ENCODE measurements around the gene LCP2.
"Not testable (repeated sequence)": the region's sequence is repeated elsewhere in the genome, so short reads cannot be mapped to it uniquely, and the experiment has no call there.

Gene LCP2

DNA sequence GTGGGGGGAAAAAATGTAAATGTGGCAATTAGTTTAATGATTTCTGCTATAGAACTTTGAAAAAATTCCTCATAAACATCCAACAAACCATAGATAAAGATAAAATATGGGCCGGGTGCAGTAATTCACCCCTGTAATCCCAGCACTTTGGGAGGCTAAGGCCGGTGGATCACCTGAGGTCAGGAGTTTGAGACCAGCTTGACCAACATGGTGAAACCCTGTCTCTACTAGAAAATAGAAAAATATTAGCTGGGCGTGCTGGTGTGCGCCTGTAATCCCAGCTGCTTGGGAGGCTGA is 48.7 kb downstream of the LCP2 start:
- not testable (repeated sequence) for DNase-seq (ENCODE audit: low read depth in 3 of 3)

DNA sequence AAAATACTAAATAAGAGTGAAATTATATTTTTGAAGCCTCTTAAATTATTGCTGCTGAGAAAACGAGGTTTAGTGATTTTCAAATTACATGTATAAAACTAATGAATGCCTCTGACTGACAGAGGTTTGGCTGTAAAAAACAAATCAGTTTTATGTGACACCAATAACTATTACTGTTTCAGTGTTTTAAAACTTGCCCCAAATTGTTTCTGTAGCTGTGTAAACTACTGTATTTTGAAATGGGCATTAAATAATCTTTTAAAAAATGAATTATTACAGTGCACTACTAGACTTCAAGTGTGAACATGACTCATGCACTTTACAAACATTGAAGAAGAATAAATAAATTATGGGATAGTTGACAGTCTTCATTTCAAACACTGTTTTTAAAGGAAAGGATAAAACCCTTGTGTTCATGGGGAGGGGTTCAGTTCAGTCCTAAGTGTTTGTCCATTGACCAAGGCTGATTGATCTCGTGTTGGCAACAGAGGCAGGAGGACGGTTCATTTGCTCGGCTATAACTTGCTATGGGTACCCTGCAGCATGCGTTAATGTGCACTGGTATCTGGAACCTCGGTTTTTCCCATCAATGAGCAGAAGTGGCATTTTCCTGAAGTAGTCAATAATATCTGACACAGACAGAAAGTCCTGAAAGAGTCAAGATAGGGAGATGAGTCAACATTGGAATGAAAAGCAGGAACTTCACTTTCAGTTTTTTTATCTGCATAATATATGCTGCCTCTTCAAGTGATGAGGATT is 49.2 kb downstream of the LCP2 start:
- no peak for DNase-seq (ENCODE audit: low read depth in 3 of 3)

DNA sequence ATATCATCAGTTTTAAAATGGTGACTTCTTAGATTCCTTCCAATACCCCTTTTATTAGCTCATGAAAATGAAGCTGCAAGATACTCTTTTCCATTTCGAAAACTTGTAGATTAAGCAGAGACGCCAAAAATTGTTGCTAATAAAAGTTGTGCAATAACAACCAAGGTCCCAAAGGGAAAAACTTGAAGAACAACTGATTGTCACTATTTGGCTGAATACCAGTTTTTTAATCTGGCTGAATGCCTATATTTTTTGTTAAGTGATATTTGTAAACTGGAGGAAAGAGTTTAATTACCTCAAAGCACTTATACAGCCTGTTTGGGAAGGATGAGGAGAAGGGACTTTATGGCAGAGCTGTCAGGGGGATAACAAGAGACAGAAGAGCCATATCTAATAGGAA is 50.2 kb downstream of the LCP2 start:
- no peak for DNase-seq (ENCODE audit: low read depth in 3 of 3)

DNA sequence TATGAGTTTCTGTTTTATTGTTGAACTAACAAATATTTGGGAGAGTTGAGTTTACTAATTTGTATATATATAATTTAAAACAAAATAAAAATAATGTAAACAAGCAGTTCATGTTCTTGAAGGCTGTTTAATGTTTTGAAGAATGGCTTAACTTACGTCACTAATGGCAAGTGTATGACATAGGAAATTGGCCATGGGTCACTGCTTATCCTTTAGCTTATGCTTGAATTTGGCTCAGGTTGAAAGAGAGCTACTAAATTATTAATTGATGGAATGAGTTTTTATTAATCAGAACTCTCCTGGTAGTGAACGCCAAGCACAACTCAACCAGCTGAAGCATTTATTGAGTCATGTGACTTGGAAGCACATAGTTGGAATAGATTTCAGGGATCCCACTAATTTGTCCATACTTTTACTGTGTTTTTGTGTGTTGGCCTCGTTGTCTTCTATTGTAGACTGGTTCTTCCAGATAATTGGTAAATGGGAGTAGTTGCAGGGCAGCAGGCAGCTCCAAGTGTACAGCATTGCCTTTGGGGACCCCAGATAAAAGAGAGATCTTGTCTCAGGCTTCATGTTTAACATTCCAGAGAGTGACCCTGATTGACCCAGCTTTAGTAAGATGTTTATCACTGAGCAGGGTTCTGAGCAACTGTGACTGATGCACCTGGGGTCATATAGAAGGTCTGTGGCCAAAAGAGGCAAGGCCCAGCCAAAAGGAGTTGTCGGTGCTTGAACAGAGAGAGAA is 51.3 kb downstream of the LCP2 start:
- no peak for DNase-seq (ENCODE audit: low read depth in 3 of 3)

DNA sequence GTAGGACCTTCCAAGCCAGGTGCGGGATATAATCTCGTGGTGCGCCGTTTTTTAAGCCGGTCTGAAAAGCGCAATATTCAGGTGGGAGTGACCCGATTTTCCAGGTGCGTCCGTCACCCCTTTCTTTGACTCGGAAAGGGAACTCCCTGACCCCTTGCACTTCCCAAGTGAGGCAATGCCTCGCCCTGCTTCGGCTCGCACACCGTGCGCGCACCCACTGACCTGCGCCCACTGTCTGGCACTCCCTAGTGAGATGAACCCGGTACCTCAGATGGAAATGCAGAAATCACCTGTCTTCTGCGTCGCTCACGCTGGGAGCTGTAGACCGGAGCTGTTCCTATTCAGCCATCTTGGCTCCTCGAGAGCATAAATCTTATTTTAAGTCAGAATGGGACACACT is 52.1 kb downstream of the LCP2 start:
- not testable (repeated sequence) for DNase-seq (ENCODE audit: low read depth in 3 of 3)

DNA sequence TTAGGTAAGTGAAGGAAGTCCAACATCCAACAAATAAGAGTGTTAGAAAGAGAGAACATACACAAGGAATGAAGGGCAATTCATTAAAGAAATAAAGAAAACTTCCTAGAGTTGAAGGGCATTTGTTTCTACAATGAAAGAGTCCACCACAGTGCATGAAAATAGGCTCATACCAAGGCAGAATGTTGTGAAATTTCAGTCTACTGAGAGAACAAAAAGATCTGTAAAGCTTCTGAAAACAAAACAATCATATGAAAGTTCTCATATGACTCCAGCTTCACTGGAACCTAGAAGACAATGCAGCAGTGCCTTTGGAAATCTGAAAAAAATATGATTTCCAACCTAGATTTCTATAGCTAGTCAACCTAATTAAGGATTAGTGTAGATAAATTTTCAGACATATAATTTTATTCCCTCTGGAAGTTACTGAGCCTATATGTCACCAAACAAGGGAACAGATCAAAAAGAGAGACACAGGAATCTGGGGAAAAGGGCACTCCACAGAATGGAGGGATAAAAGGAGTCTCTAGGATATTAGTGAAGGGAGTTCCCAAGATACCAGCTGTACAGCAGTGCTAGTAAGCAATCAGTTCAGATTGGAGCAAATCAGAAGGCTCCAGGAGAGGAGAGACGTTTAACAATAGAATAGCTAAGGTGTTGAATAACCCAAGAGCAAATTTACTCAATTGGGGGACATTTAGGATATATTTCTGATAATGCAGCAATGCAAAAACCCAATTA is 59.0 kb downstream of the LCP2 start:
- no peak for DNase-seq (ENCODE audit: low read depth in 3 of 3)

DNA sequence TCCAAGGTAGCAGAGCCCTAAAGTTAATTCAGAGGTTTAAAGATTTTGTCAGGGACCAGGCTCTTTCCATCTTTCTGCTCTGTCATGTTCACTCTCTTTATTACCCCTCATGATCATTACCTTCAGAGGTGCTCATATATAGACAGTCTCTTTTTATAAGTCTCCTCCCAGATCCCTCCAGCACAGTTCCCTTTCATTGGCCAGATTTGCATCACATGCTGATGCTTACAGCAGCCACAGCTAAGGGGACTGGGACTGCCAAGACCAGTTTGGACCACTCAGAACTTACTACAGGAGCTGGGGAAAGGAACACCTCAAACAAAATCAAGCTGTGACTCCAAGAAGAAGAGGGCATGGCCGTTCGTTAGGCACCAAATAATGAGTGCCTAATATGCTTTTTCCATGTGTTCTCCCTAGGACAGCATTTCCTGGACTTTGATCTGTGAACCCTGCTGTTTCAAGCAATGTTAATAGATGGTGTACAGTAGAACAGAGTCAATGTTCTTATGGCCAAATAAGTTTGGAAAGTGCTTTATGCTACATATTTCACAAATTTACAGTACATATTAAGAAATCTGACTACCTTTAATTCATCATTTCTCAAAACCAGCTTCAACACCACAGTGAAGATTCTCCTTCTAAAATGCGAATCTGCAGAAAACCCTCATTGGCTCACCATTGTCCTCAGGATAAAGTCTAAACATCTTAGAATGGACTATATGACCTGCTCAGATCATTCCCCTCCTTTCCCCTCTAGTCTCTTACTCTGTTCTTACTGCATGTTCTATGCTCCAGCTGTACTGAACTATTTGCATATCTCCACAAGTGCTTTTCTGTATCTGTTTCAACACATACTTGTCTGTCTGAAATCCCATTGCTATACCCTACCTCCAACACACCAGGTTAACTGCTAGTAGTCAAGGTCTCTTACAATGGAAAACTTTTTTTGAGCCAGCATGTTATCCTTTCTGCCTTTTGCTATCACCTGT is 61.4 kb downstream of the LCP2 start:
- no peak for DNase-seq (ENCODE audit: low read depth in 3 of 3)

DNA sequence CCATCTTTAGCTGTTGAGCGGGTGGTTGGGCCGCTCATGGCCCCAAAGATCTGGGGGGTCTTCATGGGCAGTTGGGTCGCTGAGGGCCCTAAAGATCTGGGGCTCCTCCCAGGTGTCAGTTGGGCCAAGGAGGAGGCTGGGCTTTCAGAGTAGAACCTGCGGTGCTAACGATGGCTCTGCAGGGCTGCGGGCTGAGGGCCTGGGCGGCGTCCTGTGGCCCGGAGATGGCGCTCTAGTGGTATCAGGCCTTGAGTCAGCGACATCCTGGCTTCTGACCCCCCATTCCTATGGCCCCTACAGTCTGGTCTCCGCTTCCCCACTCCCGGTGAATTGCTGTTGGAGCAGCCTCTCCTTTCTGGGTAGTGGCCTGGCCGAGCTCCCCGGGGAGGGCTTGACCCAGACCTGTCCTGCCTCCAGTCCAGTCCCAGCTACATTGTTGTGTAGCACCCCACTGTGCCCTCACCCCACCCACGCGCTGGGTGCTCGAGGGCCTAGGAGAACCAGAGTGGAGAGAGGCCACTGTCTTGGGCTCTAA is 64.2 kb downstream of the LCP2 start:
- no peak for DNase-seq (ENCODE audit: low read depth in 3 of 3)

DNA sequence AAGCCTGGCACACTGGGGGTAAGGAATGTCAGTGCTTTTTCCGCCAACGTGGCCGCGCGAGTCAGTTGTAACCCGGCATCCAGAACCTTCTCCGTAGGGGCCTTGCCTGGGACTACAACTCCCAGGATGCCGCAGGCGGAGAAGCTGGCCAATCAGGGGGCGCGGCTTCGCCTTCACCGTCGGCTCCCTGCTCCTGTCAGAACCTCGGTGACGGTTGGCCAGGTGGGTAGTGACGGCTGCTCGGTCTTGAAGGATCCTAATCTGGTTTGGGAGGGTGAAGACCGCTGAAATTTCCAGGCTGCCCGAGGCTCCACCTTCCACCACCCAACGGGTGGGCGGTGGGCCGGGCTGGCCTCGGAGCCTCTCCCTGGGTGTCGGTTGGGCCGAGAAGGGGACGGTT is 64.8 kb downstream of the LCP2 start, which contains the start of gene C5orf58:
TSS of gene C5orf58 (plus strand) at position 200 of the 400 bp plus-strand sequence. CDS start 1,992 bp downstream, outside the sequence.
- no peak for DNase-seq (ENCODE audit: low read depth in 3 of 3)

DNA sequence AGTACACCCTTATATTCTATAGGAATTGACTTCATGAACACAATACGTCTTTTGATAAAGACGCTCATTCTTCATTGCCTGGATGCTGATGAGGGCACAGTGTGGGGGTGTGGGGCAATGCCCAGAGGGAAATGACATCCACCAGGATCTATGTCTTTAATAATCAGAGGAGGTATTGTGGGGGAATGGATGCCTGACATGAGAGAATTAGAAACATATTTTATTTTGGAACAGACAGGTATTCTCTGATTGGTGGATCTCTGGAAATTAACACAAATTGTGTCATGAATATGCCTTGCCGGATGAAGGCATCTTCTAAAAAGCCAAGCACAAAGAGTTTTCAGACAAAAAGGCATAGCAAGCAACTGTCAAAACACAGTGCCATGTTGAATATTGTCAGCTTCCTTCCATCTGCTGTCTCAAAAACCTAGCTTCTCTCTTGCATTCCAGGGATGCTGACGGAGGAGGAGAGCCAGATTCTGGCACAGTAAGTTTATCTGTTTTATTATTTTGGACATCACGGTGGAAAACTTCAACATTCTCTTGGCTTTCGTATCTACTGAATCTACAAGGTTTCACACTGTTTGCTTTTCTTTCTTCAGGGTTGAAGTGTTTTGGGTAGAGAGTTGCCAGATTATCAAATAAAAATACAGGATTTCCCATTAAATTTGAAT is 68.7 kb downstream of the LCP2 start:
- DNase-seq (ENCODE audit: low read depth in 3 of 3) = no peak

DNA sequence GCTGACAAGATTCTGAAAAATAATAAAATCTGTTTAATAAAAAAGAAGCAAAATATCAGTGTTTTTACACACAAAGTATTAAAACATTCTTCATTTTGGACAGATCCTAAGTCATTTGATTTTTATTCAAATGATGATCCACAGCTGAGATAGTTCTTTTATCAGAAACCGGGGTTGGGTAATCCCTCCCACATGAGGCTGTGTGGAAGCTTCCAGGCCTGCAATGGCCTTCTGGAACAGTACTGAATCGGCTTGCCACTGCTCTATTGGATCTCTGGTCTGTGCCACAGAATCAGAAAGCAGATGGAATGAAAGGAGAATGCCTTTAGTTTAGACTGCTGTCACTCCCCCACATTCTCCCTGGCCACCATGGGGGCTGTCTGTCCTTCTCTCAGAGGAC is 70.9 kb downstream of the LCP2 start:
- DNase-seq (ENCODE audit: low read depth in 3 of 3) = no peak

DNA sequence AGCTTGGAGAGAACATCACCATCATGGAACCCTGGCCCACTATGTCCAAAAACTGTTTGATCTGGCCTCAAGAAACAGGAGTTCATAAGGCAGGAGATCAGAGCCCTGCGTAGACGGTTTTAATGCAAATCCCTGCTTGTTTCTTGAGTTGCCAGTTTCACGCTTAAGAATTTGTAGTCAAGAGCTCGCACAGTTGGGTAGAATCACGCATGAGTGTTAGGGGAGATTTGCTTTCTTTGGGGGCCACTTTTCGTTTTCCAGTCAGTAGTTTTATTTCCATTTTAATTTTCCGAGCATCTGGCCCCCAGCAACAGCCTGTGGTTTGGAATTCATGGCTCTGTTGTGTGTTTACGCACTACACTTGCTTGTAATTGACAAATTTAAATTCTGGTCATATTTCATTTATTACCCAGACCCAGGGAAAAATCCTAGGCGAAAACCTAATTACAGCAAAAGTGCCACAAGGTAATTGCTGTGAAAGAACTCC is 71.4 kb downstream of the LCP2 start:
- no peak for DNase-seq (ENCODE audit: low read depth in 3 of 3)

DNA sequence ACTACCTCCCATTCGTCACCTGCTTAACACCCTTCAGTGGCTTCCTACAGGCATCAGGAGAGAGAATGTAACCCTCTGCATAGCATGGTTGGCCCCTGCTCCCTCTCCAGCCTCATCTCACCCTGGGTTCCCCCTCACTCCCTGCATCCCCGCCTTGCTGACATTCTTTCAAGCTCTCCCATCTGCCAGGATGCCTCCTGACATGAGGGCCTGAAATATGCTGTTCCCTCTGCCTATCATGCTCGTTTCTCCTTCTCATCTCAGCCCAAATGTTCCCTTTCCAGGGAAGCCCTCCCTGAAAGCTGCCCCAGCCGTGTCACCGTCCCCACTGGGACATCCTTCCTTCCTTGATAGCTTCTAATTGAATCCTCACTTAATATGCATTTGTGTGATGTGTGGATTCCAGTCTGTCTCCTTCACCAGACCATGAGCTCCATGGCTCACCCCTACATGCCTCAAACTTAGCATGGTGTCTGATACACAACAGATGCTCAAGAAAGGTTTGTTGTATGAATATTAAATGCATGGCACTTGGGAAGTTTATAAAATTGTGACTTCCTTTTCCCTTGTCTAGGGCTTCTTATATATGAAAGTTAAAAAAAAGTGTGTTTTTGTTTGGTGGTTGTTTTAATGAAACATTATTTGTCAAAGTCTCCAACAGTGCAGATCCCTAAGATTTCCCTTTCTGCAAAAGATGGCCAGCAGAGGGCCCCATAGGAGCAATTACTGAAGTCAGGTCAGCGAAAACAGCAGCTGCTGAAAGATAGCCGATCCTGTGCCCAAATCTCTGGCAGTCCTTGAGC is 72.0 kb downstream of the LCP2 start:
- peak; percentile 51 to 65 (median 59) for DNase-seq (ENCODE audit: low read depth in 3 of 3)

DNA sequence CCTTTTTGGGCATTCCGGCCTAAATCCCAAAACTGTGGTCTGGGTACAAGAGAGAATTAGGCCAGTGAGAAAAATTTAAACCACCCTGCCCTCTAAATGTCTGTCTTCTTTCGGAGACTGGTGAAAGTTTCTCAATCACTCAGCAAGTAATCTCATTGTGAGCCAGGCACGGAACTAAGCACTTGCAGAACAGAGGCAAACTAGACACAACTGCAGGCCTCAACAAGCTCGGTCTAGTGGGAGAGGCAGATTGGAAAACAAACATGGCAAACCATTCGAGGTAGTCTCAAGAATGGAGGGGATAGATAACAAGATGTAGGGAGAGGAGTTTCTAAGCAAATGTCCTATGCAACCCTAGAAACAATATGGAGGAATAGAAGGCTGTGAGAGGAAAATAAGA is 73.7 kb downstream of the LCP2 start:
- DNase-seq (ENCODE audit: low read depth in 3 of 3) = no peak

DNA sequence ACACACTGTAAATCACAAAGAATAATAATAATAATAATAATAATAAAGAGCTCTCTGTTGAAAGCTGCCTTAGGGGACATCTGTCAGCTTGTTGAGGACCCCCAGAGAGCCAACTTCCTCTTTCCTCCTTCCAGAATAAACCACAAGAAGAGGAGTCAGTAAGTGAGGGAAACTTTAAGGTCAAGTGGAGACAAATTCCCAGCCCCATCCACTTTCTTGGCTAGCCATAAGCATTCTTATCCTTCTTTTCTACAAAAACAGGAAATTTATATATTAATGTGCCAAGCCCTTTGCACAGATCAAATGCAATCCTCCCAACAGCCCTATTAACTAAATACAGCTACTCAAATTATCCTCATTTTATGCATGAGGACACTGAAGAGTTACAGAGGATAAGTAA is 74.2 kb downstream of the LCP2 start:
- no peak for DNase-seq (ENCODE audit: low read depth in 3 of 3)

DNA sequence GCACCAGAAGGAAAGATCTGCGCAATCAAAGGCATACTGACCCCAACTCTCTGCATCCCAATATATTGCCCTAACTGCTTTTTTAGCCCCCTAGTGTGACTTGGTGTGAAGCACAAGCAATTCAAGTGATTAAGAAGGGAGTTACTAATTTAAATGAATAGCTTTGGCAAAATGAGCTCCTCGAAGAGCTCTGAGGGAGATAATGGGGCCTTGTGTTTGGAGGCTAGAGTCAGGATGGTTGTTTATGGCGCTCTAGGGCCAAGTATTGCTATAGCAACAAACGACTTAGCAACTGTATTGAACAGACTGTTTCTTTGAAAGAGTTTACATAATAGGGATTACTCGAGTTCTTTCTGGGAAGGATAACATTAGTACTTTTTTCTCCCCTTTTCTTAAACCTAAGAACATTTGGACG is 76.2 kb downstream of the LCP2 start:
- no peak for DNase-seq (ENCODE audit: low read depth in 3 of 3)

DNA sequence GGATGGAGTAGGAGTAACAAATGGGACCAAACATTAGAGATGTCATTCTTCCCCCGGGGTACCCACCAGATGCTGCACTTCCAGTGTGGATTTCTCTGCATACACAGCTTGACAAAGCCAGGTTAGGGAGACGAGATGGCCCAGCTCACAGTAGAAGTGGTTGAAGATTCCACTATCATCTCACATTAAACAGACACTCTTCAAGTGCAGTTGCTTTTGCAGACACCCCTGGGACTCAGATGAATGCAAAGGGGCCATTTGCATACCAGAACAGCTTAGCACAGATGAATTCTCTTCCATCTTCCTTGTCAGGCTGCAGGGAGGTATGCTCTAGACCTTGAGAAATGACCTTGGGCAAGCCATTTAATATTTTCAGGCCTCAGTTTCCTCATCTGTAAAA is 77.4 kb downstream of the LCP2 start:
- no peak for DNase-seq (ENCODE audit: low read depth in 3 of 3)

DNA sequence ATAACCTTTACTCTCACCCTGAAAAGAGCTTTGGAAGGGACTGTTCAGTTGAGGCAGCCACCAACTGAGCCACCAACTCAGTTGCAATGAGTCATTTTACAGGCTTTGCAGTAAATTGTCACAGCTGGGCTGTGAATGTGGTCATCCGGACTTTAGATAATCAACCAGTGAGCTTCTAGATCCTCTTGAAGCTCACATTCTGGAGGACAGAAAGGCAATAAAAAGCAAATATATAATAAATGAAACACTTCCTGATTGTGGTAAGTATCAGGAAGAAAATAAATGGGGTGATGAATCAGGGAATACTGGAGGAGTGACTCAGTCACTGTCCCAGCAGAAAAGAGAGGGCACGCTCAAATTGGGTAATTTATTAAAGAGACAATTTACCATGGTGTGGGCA is 78.0 kb downstream of the LCP2 start:
- no peak for DNase-seq (ENCODE audit: low read depth in 3 of 3)

DNA sequence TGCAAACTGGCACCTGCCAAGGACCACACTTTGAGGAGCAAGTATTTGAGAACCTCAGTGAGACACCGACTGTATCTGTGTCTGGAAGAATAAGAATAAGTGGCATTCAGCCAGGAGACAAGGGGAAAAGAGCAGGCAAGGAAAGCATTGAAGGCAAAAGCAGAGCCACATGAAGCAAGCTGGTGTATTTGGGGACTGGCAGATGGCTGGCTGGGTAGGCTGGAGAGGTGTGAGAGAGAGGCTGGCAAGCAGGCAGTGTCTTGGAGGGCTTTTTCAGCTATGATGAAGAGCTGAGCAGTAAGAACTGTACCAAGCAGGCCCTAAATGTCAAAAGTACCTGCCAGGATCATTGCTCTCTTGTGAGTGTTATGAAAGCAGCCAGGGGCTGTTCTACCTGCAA is 78.9 kb downstream of the LCP2 start:
- DNase-seq (ENCODE audit: low read depth in 3 of 3) = no peak

DNA sequence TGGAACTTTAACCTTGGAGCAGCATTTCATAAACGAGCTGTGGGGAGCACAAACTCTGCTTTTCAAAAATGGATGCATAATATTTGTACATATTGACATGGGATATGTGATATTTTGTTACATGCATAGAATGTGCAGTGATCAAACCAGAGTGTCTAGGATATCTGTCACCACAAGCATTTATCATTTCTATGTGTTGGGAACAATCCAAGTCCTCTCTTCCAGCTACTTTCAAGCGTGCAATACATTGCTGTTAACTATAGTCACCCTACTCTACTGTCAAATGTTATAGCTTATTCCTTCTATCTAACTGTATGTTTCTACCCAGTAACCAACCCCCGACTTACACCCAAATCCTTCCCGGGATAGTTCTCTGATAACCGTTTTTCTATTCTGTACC is 79.7 kb downstream of the LCP2 start:
- no peak for DNase-seq (ENCODE audit: low read depth in 3 of 3)

Measured in stimulated activated CD4-positive, alpha-beta T cell treated with anti-CD3 and anti-CD28 coated beads, TNF-alpha, amount 100 ng/mL, for 4 hours (primary cell).